NCI-H1092 (cell line): ENCODE data around the gene DSTYK.
"Not testable (repeated sequence)": the region's sequence is repeated elsewhere in the genome, so short reads cannot be mapped to it uniquely, and the experiment has no call there.

Experiments
- DNase-seq: peaks from one replicate; lab custom pipeline; 2025; lab: John Stamatoyannopoulos, UW

DSTYK gene

GRCh38 chr1:205170532-205171269 lies 40.8 kb downstream of the DSTYK start:
- DNase-seq = no peak

DNA sequence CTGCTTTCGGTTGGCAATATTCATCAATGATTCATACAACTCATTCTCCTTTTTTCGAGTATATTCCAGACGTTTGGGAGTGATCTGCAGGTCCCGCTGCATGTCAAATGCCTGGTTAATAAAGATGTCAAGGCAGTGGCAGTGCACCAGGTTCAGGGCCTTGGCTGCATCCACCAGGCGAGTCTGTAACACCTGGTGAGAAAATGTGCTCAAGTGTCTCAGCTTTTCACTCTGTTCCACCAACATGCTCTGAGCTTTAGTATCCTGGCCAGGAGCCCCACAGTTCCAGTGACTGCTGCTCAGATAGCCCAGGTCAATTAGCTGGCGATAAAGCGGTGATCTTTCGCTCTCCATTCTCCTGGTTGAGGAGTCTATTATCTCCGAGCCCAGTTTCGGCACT lies 42.3 kb downstream of the DSTYK start:
- DNase-seq = no peak

GRCh38 chr1:205168291-205168690 lies 43.2 kb downstream of the DSTYK start:
- no peak for DNase-seq

GRCh38 chr1:205162301-205162700 lies 49.2 kb downstream of the DSTYK start:
- DNase-seq = no peak

DNA sequence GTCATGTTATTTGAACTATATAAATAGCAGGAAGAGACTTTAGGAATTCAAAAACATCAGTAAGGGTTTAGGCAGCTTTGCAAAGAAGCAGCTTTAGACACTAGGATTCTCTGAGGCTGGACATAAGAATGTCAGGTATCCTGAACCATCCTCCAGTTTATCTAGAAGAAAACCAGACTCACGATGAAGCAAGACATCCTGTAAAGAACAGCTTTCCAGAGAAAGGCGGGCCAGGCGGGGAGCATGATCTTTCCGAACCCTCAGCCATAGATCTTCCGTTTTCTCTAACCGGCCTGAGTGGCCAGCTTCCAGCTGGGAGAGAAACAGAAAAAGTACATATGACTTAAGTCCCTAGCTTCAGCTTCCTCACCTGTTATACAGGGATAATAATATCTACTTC lies 50.4 kb downstream of the DSTYK start:
- no peak for DNase-seq

GRCh38 chr1:205158048-205158616 lies 53.4 kb downstream of the DSTYK start:
- DNase-seq = no peak

GRCh38 chr1:205155665-205156377 lies 55.7 kb downstream of the DSTYK start:
- not testable (repeated sequence) for DNase-seq

- DNase-seq = no peak
These were observed 59.0 kb downstream of the DSTYK start for GRCh38 chr1:205152505-205152904.

DNA sequence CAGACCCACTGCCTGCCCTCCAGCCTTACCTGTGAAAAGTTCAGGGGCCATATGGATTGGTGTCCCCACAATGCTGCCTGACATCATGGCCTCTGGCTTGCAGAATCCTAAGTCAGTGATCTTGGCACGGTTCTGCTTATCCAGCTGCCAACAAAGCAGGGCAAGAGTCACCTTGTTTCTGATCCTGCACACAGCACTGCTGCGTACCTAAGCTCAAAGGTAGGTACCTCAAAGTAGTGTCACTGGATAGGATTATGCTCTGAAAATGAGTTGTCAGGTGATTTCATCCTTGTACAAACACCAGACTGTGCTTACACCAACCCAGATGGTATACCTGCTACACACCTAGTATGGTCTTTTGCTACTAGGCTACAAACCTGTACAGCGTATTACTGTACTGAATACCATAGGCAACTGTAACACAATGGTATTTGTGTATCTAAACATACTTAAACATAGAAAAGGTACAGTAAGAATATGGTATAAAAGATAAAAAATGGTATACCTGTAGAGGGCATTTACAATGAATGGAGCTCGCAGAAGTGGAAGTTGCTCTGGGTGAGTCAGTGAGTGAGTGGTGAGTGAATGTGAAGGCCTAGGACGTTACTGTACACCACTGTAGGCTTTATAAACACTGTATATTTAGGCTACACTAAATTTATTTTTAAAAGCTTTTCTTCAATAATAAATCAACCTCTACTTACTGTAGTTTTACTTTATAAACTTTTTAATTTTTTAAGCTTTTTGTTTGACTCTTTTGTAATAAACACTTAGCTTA lies 60.7 kb downstream of the DSTYK start:
- no peak for DNase-seq

DNA sequence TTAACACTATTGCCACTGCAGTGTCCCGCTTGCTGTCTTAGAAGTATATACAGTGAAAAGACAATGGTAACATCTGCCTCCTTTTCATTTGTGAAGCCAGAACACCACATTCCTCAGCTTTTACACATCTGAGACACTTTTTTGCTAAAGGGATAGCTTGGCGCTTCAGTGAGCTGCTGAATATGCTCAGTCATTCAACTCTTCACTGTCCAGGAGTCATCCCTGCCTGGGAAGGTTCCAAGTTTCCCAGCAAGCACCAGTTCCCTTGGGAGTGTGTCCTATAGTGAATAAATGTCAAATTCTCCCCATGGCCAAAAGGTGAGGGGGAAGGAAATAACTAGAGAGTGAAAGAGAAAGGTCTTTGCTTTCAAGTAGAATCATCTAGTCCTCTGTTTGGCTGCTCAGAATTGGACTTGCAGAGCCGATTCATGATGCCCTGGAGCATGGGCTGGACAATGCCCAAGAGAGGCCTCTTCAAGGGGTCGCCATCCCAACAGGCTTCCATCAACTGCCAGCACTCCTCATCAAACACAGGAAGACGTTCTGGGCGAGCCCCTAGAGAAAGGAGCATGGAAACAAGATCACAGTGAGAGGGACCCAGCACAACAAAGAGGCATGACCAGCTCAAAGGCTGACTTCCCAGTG lies 64.2 kb downstream of the DSTYK start:
- no peak for DNase-seq

DNA sequence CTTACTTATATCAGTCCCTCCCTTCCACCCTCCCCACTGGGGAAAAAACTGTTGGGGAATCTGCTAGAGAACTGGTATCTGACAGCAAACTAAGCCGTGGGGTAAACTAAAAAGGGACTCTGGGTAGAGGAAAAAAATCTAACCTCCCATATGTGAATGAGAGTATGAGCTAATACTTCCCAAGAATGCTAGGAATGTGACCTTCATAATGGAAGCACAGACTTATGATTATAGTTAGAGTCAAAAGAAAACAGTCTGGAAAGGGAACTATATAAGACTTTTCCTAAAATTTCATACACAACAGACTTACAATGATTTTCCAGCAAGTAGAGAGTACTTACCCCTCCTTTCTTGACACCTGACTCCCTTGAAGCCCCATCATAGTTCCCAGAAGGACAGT lies 66.8 kb downstream of the DSTYK start:
- no peak for DNase-seq

GRCh38 chr1:205144046-205144720 lies 67.3 kb downstream of the DSTYK start:
- DNase-seq = no peak

GRCh38 chr1:205142102-205142469 lies 69.4 kb downstream of the DSTYK start:
- DNase-seq = no peak

DNA sequence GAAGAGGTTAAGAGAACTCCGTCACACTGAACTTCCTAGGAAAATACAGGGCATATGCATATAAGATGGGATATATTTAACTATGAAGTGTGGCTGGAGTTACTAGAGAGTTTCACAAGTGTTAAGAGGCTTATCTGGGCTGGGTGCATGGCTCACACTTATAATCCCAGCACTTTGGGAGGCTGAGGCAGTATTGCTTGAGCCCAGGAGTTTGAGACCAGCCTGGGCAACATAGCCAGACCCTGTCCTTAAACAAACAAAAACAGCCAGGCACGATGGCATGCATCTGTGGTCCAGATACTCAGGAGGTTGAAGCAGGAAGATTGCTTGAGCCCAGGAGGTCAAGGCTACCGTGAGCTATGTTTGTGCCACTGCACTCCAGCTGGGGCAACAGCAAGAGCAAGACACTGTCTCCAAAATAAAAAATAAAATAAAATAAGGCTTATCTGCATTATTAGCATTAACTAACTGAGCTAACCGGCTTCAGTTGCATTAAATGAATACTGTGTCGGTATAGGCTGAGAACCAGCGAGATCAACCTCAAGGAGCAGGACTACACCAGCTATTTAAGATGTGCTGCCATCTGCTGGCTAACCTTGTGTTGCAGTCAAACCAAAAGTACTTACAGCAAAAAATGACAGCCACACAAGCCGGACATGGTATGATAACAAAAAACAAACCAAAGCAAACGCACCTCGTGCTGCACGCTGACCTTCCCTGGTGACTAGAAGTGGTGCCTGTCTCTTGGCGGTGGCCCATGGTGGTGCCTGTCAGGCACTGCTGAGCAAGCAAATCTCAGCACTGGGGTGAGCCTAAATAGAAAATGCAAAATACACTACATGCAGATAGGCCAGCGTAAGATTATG lies 70.0 kb downstream of the DSTYK start:
- peak; percentile 67 for DNase-seq

GRCh38 chr1:205140113-205140512 lies 71.4 kb downstream of the DSTYK start:
- DNase-seq = no peak

DNA sequence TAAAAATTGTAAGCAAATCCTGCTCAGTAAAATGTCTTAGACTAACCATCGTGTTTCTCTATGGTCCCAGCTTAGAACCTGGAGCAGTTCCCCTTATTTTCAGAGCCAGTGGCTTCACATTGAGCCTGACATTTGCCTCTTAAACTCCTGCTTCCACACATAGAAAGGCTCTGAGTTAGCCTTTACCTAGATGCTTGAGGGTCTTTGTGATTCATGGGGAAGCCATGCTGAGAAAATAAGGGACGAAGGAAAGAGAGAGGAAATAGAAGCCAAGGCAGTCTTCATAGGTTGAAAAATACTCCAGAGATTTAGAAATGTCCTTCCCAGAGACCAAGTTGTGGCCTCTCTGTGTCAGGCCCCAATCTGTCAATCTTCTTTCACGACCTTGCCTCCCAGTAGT lies 73.6 kb downstream of the DSTYK start:
- no peak for DNase-seq

- DNase-seq = no peak
These were observed 78.2 kb downstream of the DSTYK start for GRCh38 chr1:205133287-205133686.

DNA sequence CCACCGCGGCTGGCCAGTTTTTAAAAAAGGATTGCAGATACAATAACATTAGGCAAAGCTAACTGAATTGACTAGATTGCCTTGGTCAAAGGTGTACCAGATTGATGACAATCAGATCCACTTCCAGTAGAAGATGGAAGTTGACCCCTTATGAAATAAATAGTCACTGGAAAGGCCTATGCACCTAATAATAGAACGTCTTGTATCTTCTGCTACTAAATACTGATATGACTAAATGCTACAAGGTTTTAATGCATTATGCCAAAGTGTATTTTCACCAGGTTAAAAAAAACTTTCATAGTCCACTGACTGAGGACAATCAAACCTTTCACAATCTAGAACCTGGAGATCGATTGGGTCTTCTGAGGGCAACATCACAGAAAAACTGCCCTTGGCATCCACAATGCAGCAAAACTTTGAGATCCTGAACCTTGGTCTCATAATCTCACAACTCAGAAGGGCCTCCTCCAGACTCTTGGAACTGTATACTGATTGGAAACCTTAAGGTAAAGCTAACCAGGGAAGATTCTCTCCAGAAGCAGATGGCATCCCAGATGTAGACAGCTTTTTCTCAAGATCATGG lies 82.0 kb downstream of the DSTYK start:
- no peak for DNase-seq

DNA sequence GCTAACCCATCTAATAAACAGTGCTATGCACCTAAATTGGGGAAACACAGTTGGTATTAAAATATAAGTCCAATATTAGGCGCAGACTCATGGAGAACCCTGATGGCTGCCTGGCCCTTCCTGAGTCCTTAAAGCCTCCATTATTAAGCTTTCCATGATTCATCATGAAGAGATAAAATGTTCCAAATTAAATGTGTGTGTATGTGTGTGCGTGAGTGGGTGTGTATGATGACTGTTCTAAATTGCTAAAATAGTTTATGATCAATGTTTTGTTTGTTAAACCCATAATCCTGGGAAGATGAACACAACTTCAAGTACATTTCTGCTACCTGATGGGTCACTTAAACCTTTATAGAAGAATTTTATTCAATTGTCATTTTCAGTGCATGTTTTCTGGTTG lies 83.5 kb downstream of the DSTYK start:
- no peak for DNase-seq

- DNase-seq = no peak
These were observed 83.9 kb downstream of the DSTYK start for GRCh38 chr1:205127646-205128045.
